DMS114 treated with DMSO at 0.1 percent for 48 hours (cell line): ENCODE results near the gene PLK3.
A peak's percentile ranks its signal among the peaks of the same experiment; 100 is the strongest.
"Not testable (repeated sequence)": the region's sequence is repeated elsewhere in the genome, so short reads cannot be mapped to it uniquely, and the experiment has no call there.

ENCODE experiments used
- DNase-seq: peaks from one replicate; lab custom pipeline; 2025; ENCODE audit not compliant: unreplicated experiment; lab: John Stamatoyannopoulos, UW

PLK3 gene

GRCh38 chr1:44799770-44800584 is at the start of gene PLK3:
PLK3 (plus strand) TSS chr1:44800377; CDS start chr1:44800464, 87 bp downstream.
- peak; percentile 94 for DNase-seq

GRCh38 chr1:44757420-44757819 is 42.8 kb upstream of the PLK3 start:
- no peak for DNase-seq

- DNase-seq: no peak
Measured at GRCh38 chr1:44759077-44759476, 41.1 kb upstream of the PLK3 start.

GRCh38 chr1:44760876-44761275 is 39.3 kb upstream of the PLK3 start:
- DNase-seq: no peak

- DNase-seq: not testable (repeated sequence)
Measured at GRCh38 chr1:44766421-44766820, 33.8 kb upstream of the PLK3 start.

GRCh38 chr1:44775078-44775929 is 24.9 kb upstream of the PLK3 start, which contains the start of gene RPS8:
RPS8 (plus strand) TSS chr1:44775540; CDS start chr1:44775597, 57 bp downstream.
- DNase-seq: peak; percentile 94

GRCh38 chr1:44775930-44776729 is 24.0 kb upstream of the PLK3 start:
- no peak for DNase-seq

GRCh38 chr1:44776730-44777068 is 23.5 kb upstream of the PLK3 start:
- DNase-seq: no peak

- no peak for DNase-seq
Measured at GRCh38 chr1:44777547-44777946, 22.6 kb upstream of the PLK3 start.

- no peak for DNase-seq
Measured at GRCh38 chr1:44777969-44778635, 22.1 kb upstream of the PLK3 start.

- DNase-seq: no peak
Measured at GRCh38 chr1:44778705-44779576, 21.2 kb upstream of the PLK3 start.

GRCh38 chr1:44780583-44781121 is 19.5 kb upstream of the PLK3 start:
- no peak for DNase-seq

GRCh38 chr1:44783697-44784093 is 16.5 kb upstream of the PLK3 start:
- no peak for DNase-seq

- DNase-seq: no peak
Measured at GRCh38 chr1:44784094-44785028, 15.8 kb upstream of the PLK3 start.

- no peak for DNase-seq
Measured at GRCh38 chr1:44785029-44785380, 15.2 kb upstream of the PLK3 start.

- no peak for DNase-seq
Measured at GRCh38 chr1:44785501-44786137, 14.6 kb upstream of the PLK3 start.

GRCh38 chr1:44786138-44786840 is 13.9 kb upstream of the PLK3 start:
- DNase-seq: no peak
